H1 (cell line): ENCODE measurements around the gene RAB3GAP2. TPM values are rescaled to one million over a fixed set of nuclear protein-coding genes. Genes with fewer than 3 reads are reported as not detected.
"Not testable (repeated sequence)": the region's sequence is repeated elsewhere in the genome, so short reads cannot be mapped to it uniquely, and the experiment has no call there.

Source experiments
- CTCF ChIA-PET: fragments of 300-600 bp; sonication (Branson Sonifier 250); formaldehyde crosslinking; loops from one replicate; lab custom pipeline; 2021; ENCODE audit not compliant: partially characterized antibody; lab: Charles Lee
- POLR2A ChIA-PET: fragments of 300-600 bp; sonication (Branson Sonifier 250); formaldehyde crosslinking; loops from one replicate; lab custom pipeline; 2021; ENCODE audit warnings: inconsistent platforms; ENCODE audit not compliant: partially characterized antibody; lab: Charles Lee
- DNase-seq, 2 experiments: peaks; one replicate each; pipeline versions ENCODE4 v3.0.0 to v3.0.0-alpha.2; 2010 to 2022; ENCODE audit warnings: low spot score in 2 of 2, low read depth in 1 of 2, mixed read lengths in 1 of 2
- FAIRE-seq: peaks from 2 replicates; lab custom pipeline; 2011; peaks lifted over from hg19 to GRCh38; lab: Jason Lieb, UNC
- H2AFZ ChIP-seq: 2 replicates; pipeline ENCODE4 v1.8.1; 2012; ENCODE audit warnings: low read length, inconsistent platforms
- H2AK5ac ChIP-seq: 2 replicates; pipeline ENCODE4 v1.6.1; 2013; ENCODE audit warnings: low read depth, low read length
- H2BK120ac ChIP-seq: replicated peaks from 2 replicates; pipeline ENCODE3; 2013; ENCODE audit warnings: low read depth, low read length, inconsistent platforms
- H2BK12ac ChIP-seq: 2 replicates; pipeline ENCODE4 v1.6.1; 2013; ENCODE audit warnings: low read depth, low read length
- H2BK15ac ChIP-seq: 2 replicates; pipeline ENCODE4 v1.6.1; 2013; ENCODE audit warnings: low read length
- H2BK20ac ChIP-seq: 2 replicates; pipeline ENCODE4 v1.6.1; 2013; ENCODE audit warnings: low read length
- H2BK5ac ChIP-seq: 2 replicates; pipeline ENCODE4 v1.6.1; 2013; ENCODE audit warnings: low read depth, low read length
- H3K14ac ChIP-seq: 2 replicates; pipeline ENCODE4 v1.6.1; 2013; ENCODE audit warnings: inconsistent platforms; ENCODE audit not compliant: insufficient read length
- H3K18ac ChIP-seq: 2 replicates; pipeline ENCODE4 v1.6.1; 2013; ENCODE audit warnings: low read length; ENCODE audit errors: extremely low read depth
- H3K23ac ChIP-seq: 2 replicates; pipeline ENCODE4 v1.6.1; 2013; ENCODE audit warnings: inconsistent platforms; ENCODE audit not compliant: insufficient read length
- H3K23me2 ChIP-seq: 2 replicates; pipeline ENCODE4 v1.6.1; 2013; ENCODE audit warnings: low read depth, low read length
- H3K27ac ChIP-seq: 2 replicates; pipeline ENCODE4 v1.6.1; 2011; ENCODE audit warnings: low read depth, low read length, inconsistent platforms
- H3K27me3 ChIP-seq, 4 experiments: replicated peaks in 1 of 4; 1 replicate in 1 of 4; 2 replicates in 3 of 4; pipeline versions ENCODE4 v1.6.1 to v1.8.1; 2011 to 2013; ENCODE audit warnings: low read length in 3 of 4, mild to moderate bottlenecking in 3 of 4, inconsistent platforms in 2 of 4, mixed read lengths in 2 of 4, moderate library complexity in 1 of 4; ENCODE audit not compliant: control insufficient read depth in 3 of 4, insufficient read depth in 3 of 4; ENCODE audit errors: extremely low read depth in 1 of 4
- H3K36me3 ChIP-seq, 4 experiments: 2 replicates each; pipeline versions ENCODE4 v1.6.1 to v1.8.1; 2011 to 2013; ENCODE audit warnings: mild to moderate bottlenecking in 4 of 4, low read length in 3 of 4, moderate library complexity in 2 of 4, control low read depth in 1 of 4, inconsistent platforms in 1 of 4; ENCODE audit not compliant: insufficient read depth in 4 of 4, control insufficient read depth in 2 of 4
- H3K4ac ChIP-seq: replicated peaks from 2 replicates; pipeline ENCODE3; 2013; ENCODE audit warnings: low read length, low read depth, mixed read lengths, inconsistent platforms; ENCODE audit not compliant: insufficient read length
- H3K4me1 ChIP-seq, 4 experiments: replicated peaks in 1 of 4; 1 replicate in 1 of 4; 2 replicates in 3 of 4; pipeline versions ENCODE4 v1.6.1 to v1.8.1; 2011 to 2013; ENCODE audit warnings: low read length in 3 of 4, inconsistent platforms in 2 of 4, mixed read lengths in 1 of 4; ENCODE audit not compliant: insufficient read depth in 4 of 4, control insufficient read depth in 3 of 4
- H3K4me2 ChIP-seq, 2 experiments: 2 replicates each; pipeline versions ENCODE4 v1.6.1 to v1.8.1; 2011 to 2013; ENCODE audit warnings: low read depth in 2 of 2, low read length in 2 of 2, control low read depth in 1 of 2, inconsistent platforms in 1 of 2, mild to moderate bottlenecking in 1 of 2; ENCODE audit not compliant: insufficient read depth in 1 of 2
- H3K4me3 ChIP-seq, 4 experiments: fragments of 200-600, 300-600 bp in 1 of 4; sonication (generic), shearing (Covaris generic), sonication (Bioruptor Twin) in 1 of 4; 2 replicates each; pipeline versions ENCODE4 v1.5.1 to v1.8.1; 2011 to 2016; ENCODE audit warnings: low read length in 4 of 4, low read depth in 3 of 4, control low read depth in 2 of 4, inconsistent platforms in 2 of 4, mild to moderate bottlenecking in 2 of 4, mixed read lengths in 1 of 4, moderate library complexity in 1 of 4; ENCODE audit not compliant: insufficient read depth in 2 of 4; ENCODE audit errors: extremely low read depth in 1 of 4
- H3K56ac ChIP-seq: replicated peaks from 2 replicates; pipeline ENCODE3; 2013; ENCODE audit warnings: low read depth, mild to moderate bottlenecking, mixed read lengths, low read length, inconsistent platforms; ENCODE audit not compliant: insufficient read length
- H3K79me1 ChIP-seq: 2 replicates; pipeline ENCODE4 v1.6.1; 2013; ENCODE audit warnings: low read depth, low read length, control low read depth
- H3K79me2 ChIP-seq, 2 experiments: 2 replicates each; pipeline versions ENCODE4 v1.6.1 to v1.8.1; 2012 to 2013; ENCODE audit warnings: low read length in 2 of 2, mild to moderate bottlenecking in 2 of 2, inconsistent platforms in 1 of 2; ENCODE audit not compliant: insufficient read depth in 2 of 2, control insufficient read depth in 1 of 2
- H3K9ac ChIP-seq, 4 experiments: replicated peaks in 1 of 4; 1 replicate in 1 of 4; 2 replicates in 3 of 4; pipeline versions ENCODE4 v1.6.1 to v1.8.1; 2011 to 2013; ENCODE audit warnings: low read depth in 3 of 4, low read length in 3 of 4, control low read depth in 2 of 4, mild to moderate bottlenecking in 2 of 4, moderate library complexity in 2 of 4, inconsistent platforms in 1 of 4; ENCODE audit errors: extremely low read depth in 1 of 4
- H3K9me3 ChIP-seq, 2 experiments: 2 replicates each; pipeline versions ENCODE4 v1.6.1 to v1.8.1; 2012 to 2013; ENCODE audit warnings: mild to moderate bottlenecking in 2 of 2, moderate library complexity in 2 of 2, control low read depth in 1 of 2, inconsistent platforms in 1 of 2, low read depth in 1 of 2, low read length in 1 of 2, mixed read lengths in 1 of 2; ENCODE audit not compliant: insufficient read depth in 2 of 2
- H4K20me1 ChIP-seq, 2 experiments: replicated peaks in 1 of 2; 2 replicates each; pipeline versions ENCODE3 to v1.8.1; 2011 to 2013; ENCODE audit warnings: inconsistent platforms in 2 of 2, low read length in 2 of 2, mild to moderate bottlenecking in 1 of 2; ENCODE audit not compliant: insufficient read depth in 2 of 2, control insufficient read depth in 1 of 2
- H4K5ac ChIP-seq: 2 replicates; pipeline ENCODE4 v1.6.1; 2013; ENCODE audit warnings: low read length, low read depth, mixed read lengths, inconsistent platforms; ENCODE audit not compliant: insufficient read length
- H4K8ac ChIP-seq: 2 replicates; pipeline ENCODE4 v1.8.0; 2013; ENCODE audit warnings: mild to moderate bottlenecking, moderate library complexity, low read length, inconsistent platforms; ENCODE audit not compliant: insufficient read depth; ENCODE audit errors: extremely low read depth
- H4K91ac ChIP-seq: replicated peaks from 2 replicates; pipeline ENCODE3; 2013; ENCODE audit warnings: low read length, mixed read lengths, inconsistent platforms; ENCODE audit not compliant: insufficient read length
- RAD21 ChIP-seq, 2 experiments: IDR thresholded peaks in 1 of 2; conservative IDR thresholded peaks in 1 of 2; 2 replicates each; pipeline ENCODE4 v1.6.1; 2011; ENCODE audit warnings: low read depth in 2 of 2, low read length in 2 of 2, improper control_type of control experiment in 1 of 2, inconsistent platforms in 1 of 2, mild to moderate bottlenecking in 1 of 2, moderate library complexity in 1 of 2
- WGBS, 2 experiments: shearing (Covaris generic) in 1 of 2; methylation state at CpG; one replicate each; pipeline versions ENCODE4 v1.1.6 to v1.1.7; 2013 to 2015; ENCODE audit warnings: low lambda C conversion rate in 2 of 2, mixed read lengths in 2 of 2, inconsistent platforms in 1 of 2, low coverage in 1 of 2, missing lambda C conversion rate in 1 of 2; ENCODE audit not compliant: insufficient replicate concordance in 2 of 2, insufficient coverage in 1 of 2, insufficient read length in 1 of 2; ENCODE audit errors: extremely low coverage in 1 of 2, missing lambda C conversion rate in 1 of 2; 5-methylcytosine and 5-hydroxymethylcytosine counted together
- polyA plus RNA-seq, 7 experiments: library from polyadenylated mRNA; depleted of rRNA in 3 of 7; stranded (reverse) in 5 of 7; unstranded in 2 of 7; fragments of >200 nt in 5 of 7; fragments of 200-250 nt in 2 of 7; gene quantifications; 1 replicate in 5 of 7; 2 replicates in 1 of 7; 4 replicates in 1 of 7; pipeline versions ENCODE4 v1.2.1 to v1.2.3, GENCODE V29; 2011 to 2013; ENCODE audit warnings: missing spikeins in 2 of 7, mixed read lengths in 2 of 7
- total RNA-seq: library from RNA; stranded (reverse); fragmentation: NEBNext Ultra II Directional; extraction: Animal tissue kit (Norgen Biotek cat#: 25700); gene quantifications from 2 replicates; pipeline ENCODE4 v1.2.1, GENCODE V29; 2021
- TF ChIP-seq, protein P1 (sequence below), 3 experiments: IDR thresholded peaks; 1 replicate in 2 of 3; 2 replicates in 1 of 3; pipeline versions ENCODE4 v1.5.1 to v1.6.1; 2011; ENCODE audit warnings: low read length in 3 of 3, mild to moderate bottlenecking in 3 of 3, inconsistent platforms in 2 of 3, low read depth in 1 of 3, moderate library complexity in 1 of 3; ENCODE audit not compliant: insufficient read depth in 1 of 3; ENCODE audit errors: control extremely low read depth in 1 of 3

The RAB3GAP2 gene
- total and polyA plus RNA-seq, 2 of the 8 experiments (the other 6 are each of a cell fraction or from before 2014, with no cell fraction given): 19.7 to 52.7 TPM

DNA sequence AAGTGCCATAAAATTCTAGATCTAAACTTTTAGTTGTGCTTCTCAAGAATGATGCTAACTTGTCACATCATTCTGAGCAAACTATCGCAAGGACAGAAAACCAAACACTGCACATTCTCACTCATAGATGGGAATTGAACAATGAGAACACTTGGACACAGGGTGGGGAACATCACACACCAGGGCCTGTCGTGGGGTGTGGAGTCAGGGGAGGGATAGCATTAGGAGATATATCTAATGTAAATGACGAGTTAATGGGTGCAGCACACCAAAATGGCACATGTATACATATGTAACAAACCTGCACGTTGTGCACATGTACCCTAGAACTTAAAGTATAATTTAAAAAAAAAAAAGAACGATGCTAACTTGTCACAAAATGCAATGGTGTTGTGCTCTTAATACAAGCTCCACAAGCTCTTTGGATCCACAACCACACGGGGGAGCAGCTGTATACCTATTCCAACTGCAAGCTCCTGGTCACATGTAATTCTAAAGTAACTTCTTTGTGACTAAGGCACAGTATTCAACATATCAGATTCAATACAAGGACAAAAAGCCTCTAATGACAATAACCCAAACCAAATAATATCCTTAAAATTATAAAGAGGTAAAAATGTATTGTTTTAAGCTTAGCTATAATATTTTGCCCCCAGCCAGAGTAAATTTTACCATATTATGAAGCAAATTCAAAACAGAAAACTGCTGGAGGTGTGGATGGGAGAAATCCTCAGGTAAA is 53.7 kb downstream of the RAB3GAP2 start:
- H3K4me2 ChIP-seq, H2BK5ac ChIP-seq, H3K79me1 ChIP-seq, H3K4me3 ChIP-seq, H3K18ac ChIP-seq, H3K9ac ChIP-seq, H4K91ac ChIP-seq, H3K9me3 ChIP-seq, H3K56ac ChIP-seq, H4K20me1 ChIP-seq, H3K27ac ChIP-seq, H3K27me3 ChIP-seq, H3K36me3 ChIP-seq, H4K5ac ChIP-seq, H2BK20ac ChIP-seq, H2BK12ac ChIP-seq, H2AFZ ChIP-seq, H3K4ac ChIP-seq, H3K23ac ChIP-seq, H4K8ac ChIP-seq, H3K14ac ChIP-seq, H2AK5ac ChIP-seq, H2BK15ac ChIP-seq, H3K23me2 ChIP-seq, H2BK120ac ChIP-seq, H3K4me1 ChIP-seq: not testable (repeated sequence)
- POLR2A ChIA-PET: interaction anchor here (0.6 to 0.9 kb wide), 3 partner anchors 18 to 54 kb away, joined by 3 to 5 read pairs (median 4); partner anchors contain the start of gene RAB3GAP2
- 60% methylated on average over 6 of the region's 6 CpGs; no CpG with 5 or more reads in 1 of the 2 experiments for WGBS, 2 experiments
- DNase-seq: peak in 1 of 2 experiments; percentile 23
- CTCF ChIA-PET: interaction anchor here (0.5 to 7.0 kb wide), 34 partner anchors 10 to 1690 kb away, joined by 3 to 83 read pairs (median 4); partner anchors contain the start of genes MTARC1 and RAB3GAP2
- FAIRE-seq: peak; percentile 63
- TF ChIP-seq, protein P1, sequence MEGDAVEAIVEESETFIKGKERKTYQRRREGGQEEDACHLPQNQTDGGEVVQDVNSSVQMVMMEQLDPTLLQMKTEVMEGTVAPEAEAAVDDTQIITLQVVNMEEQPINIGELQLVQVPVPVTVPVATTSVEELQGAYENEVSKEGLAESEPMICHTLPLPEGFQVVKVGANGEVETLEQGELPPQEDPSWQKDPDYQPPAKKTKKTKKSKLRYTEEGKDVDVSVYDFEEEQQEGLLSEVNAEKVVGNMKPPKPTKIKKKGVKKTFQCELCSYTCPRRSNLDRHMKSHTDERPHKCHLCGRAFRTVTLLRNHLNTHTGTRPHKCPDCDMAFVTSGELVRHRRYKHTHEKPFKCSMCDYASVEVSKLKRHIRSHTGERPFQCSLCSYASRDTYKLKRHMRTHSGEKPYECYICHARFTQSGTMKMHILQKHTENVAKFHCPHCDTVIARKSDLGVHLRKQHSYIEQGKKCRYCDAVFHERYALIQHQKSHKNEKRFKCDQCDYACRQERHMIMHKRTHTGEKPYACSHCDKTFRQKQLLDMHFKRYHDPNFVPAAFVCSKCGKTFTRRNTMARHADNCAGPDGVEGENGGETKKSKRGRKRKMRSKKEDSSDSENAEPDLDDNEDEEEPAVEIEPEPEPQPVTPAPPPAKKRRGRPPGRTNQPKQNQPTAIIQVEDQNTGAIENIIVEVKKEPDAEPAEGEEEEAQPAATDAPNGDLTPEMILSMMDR (IDR thresholded peaks at IDR 0.05; ENCODE audit: control extremely low read depth in 1 of 3, insufficient read depth in 1 of 3, low read depth in 1 of 3, low read length in 3 of 3): peak in 2 of 3 experiments; percentile 65 to 69; a peak in 3 of 4 replicates
- TF ChIP-seq RAD21 (IDR thresholded peaks at IDR 0.05 in 1 of 2, conservative IDR thresholded peaks at IDR 0.05 in 1 of 2; ENCODE audit: low read depth in 2 of 2, low read length in 2 of 2): peak; percentile 77 to 79
- H3K79me2 ChIP-seq: peaks cover 0 to 59% of the 10 kb centered on the region in 2 experiments; a peak in 2 of 4 replicates
